OCI-LY1 (cell line): ENCODE measurements around the gene APOBEC2.

Source experiments
- H2AFZ ChIP-seq: fragments of 200-600 bp; sonication (generic), shearing (Covaris generic); 2 replicates; pipeline ENCODE4 v1.6.0; 2014; ENCODE audit warnings: antibody characterized with exemption, mild to moderate bottlenecking, low read length
- H3F3A ChIP-seq: fragments of 200-600 bp; sonication (generic), shearing (Covaris generic); 2 replicates; pipeline ENCODE4 v1.6.0; 2014; ENCODE audit warnings: mild to moderate bottlenecking, antibody characterized with exemption, low read length, moderate library complexity; ENCODE audit not compliant: insufficient read depth
- H3K27ac ChIP-seq: fragments of 200-600 bp; sonication (generic); 2 replicates; pipeline ENCODE4 v1.5.1; 2014; ENCODE audit warnings: low read length, mixed run types, mild to moderate bottlenecking, low read depth; ENCODE audit not compliant: poor library complexity, severe bottlenecking
- H3K27me3 ChIP-seq: fragments of 200-600 bp; sonication (generic); 2 replicates; pipeline ENCODE4 v1.6.0; 2014; ENCODE audit warnings: antibody characterized with exemption, mild to moderate bottlenecking, low read length, moderate library complexity; ENCODE audit not compliant: insufficient read depth
- H3K36me3 ChIP-seq: fragments of 200-600 bp; sonication (generic); 2 replicates; pipeline ENCODE4 v1.6.1; 2014; ENCODE audit warnings: mild to moderate bottlenecking, antibody characterized with exemption, low read length, moderate library complexity, mixed read lengths; ENCODE audit not compliant: insufficient read depth
- H3K4me1 ChIP-seq: fragments of 200-600 bp; sonication (generic); 2 replicates; pipeline ENCODE4 v1.5.1; 2014; ENCODE audit warnings: mild to moderate bottlenecking, low read length, moderate library complexity; ENCODE audit not compliant: insufficient read depth, severe bottlenecking
- H3K4me2 ChIP-seq: fragments of 200-600 bp; sonication (generic), shearing (Covaris generic); 2 replicates; pipeline ENCODE4 v1.6.1; 2014; ENCODE audit warnings: low read length
- H3K4me3 ChIP-seq: fragments of 200-600 bp; sonication (generic); 2 replicates; pipeline ENCODE4 v1.5.1; 2014; ENCODE audit warnings: low read length, low read depth, mild to moderate bottlenecking, mixed read lengths; ENCODE audit not compliant: poor library complexity, severe bottlenecking
- H3K79me2 ChIP-seq: fragments of 200-600 bp; shearing (Covaris generic); 2 replicates; pipeline ENCODE4 v1.6.1; 2016; ENCODE audit warnings: mixed run types, low read length, mixed read lengths; ENCODE audit not compliant: insufficient read depth
- H3K9ac ChIP-seq: fragments of 200-600 bp; sonication (generic), shearing (Covaris generic); 2 replicates; pipeline ENCODE4 v1.6.1; 2014; ENCODE audit warnings: mild to moderate bottlenecking, low read length, mixed read lengths
- H3K9me2 ChIP-seq: fragments of 200-600 bp; sonication (generic), shearing (Covaris generic); 2 replicates; pipeline ENCODE4 v1.6.1; 2014; ENCODE audit warnings: low read depth, mild to moderate bottlenecking, low read length, mixed read lengths
- H3K9me3 ChIP-seq: fragments of 200-600 bp; shearing (Covaris generic); 2 replicates; pipeline ENCODE4 v1.6.1; 2014; ENCODE audit warnings: low read length, mixed read lengths
- H4K20me1 ChIP-seq: fragments of 200-600 bp; sonication (generic), shearing (Covaris generic); 2 replicates; pipeline ENCODE4 v1.6.0; 2016; ENCODE audit warnings: mild to moderate bottlenecking, low read length; ENCODE audit not compliant: insufficient read depth
- CTCF ChIP-seq: fragments of 200-600 bp; sonication (generic), shearing (Covaris generic); IDR thresholded peaks from 2 replicates; pipeline ENCODE4 v1.5.1; 2017; ENCODE audit warnings: mild to moderate bottlenecking, antibody characterized with exemption, low read length, moderate library complexity, mixed read lengths
- EZH2 ChIP-seq: fragments of 200-600 bp; sonication (generic), shearing (Covaris generic); IDR thresholded peaks from 2 replicates; pipeline ENCODE4 v1.8.0; 2017; ENCODE audit warnings: borderline replicate concordance, mixed run types, mild to moderate bottlenecking, antibody characterized with exemption, low read length, moderate library complexity, mixed read lengths

The APOBEC2 gene

GRCh38 chr6:41036601-41037000, 16.4 kb upstream of the APOBEC2 start:
- Histone ChIP-seq H3K36me3 (no peaks in the 10 kb centered on the region), H3K4me1 (no peaks in the 10 kb centered on the region), H4K20me1 (no peaks in the 10 kb centered on the region), H3F3A (no peaks in the 10 kb centered on the region), H3K4me3 (no peak overlapping the region), H3K27me3 (no peaks in the 10 kb centered on the region), H3K9me2 (no peaks in the 10 kb centered on the region), H3K4me2 (no peak overlapping the region), H3K79me2 (no peaks in the 10 kb centered on the region), H2AFZ (no peak overlapping the region), H3K9me3 (no peaks in the 10 kb centered on the region), H3K9ac (no peak overlapping the region), H3K27ac (no peak overlapping the region)
- TF ChIP-seq EZH2 = no peak
- TF ChIP-seq CTCF = no peak

GRCh38 chr6:41037107-41037900, 15.7 kb upstream of the APOBEC2 start:
- Histone ChIP-seq H3K9me2 (no peaks in the 10 kb centered on the region), H3K9ac (no peak overlapping the region), H3K27ac (no peak overlapping the region), H3K36me3 (no peaks in the 10 kb centered on the region), H3K4me2 (no peak overlapping the region), H3K4me3 (no peak overlapping the region), H3F3A (no peaks in the 10 kb centered on the region), H3K27me3 (no peaks in the 10 kb centered on the region), H3K79me2 (no peaks in the 10 kb centered on the region), H4K20me1 (no peaks in the 10 kb centered on the region), H2AFZ (no peak overlapping the region), H3K9me3 (no peaks in the 10 kb centered on the region), H3K4me1 (no peaks in the 10 kb centered on the region)
- no peak for TF ChIP-seq EZH2
- no peak for TF ChIP-seq CTCF

- H3K9ac ChIP-seq = no peak overlapping the region
- H2AFZ ChIP-seq = no peak overlapping the region
- H3K27ac ChIP-seq = no peak overlapping the region
- H3K9me3 ChIP-seq = no peaks in the 10 kb centered on the region
- H3F3A ChIP-seq = no peaks in the 10 kb centered on the region
- no peaks in the 10 kb centered on the region for H4K20me1 ChIP-seq
- H3K27me3 ChIP-seq = no peaks in the 10 kb centered on the region
- H3K4me1 ChIP-seq = no peaks in the 10 kb centered on the region
- no peaks in the 10 kb centered on the region for H3K79me2 ChIP-seq
- no peak overlapping the region for H3K4me3 ChIP-seq
- H3K9me2 ChIP-seq = no peaks in the 10 kb centered on the region
- TF ChIP-seq EZH2 = no peak
- no peak for TF ChIP-seq CTCF
- no peaks in the 10 kb centered on the region for H3K36me3 ChIP-seq
- no peak overlapping the region for H3K4me2 ChIP-seq
These were observed 14.8 kb upstream of the APOBEC2 start for GRCh38 chr6:41038205-41038604.
